SU-DHL-6 (cell line): Measurements from ENCODE around the gene PTP4A1.

Experiments
- CTCF ChIP-seq: fragments of 200-600 bp; sonication (generic); IDR thresholded peaks from one replicate; pipeline ENCODE4 v1.5.1; 2017; ENCODE audit warnings: antibody characterized with exemption, mild to moderate bottlenecking, low read length, moderate library complexity; ENCODE audit not compliant: insufficient read depth, poor library complexity, severe bottlenecking
- EZH2phosphoT487 ChIP-seq: fragments of 200-600 bp; sonication (generic), shearing (Covaris generic); conservative IDR thresholded peaks from 2 replicates; pipeline ENCODE4 v1.6.1; 2018; ENCODE audit warnings: mild to moderate bottlenecking, antibody characterized with exemption, low read length, moderate library complexity, mixed read lengths

GRCh38 chr6:63553208-63553607 is 19.1 kb upstream of the PTP4A1 start:
- no peak for TF ChIP-seq CTCF
- no peak for TF ChIP-seq EZH2phosphoT487
